Brain microvascular endothelial cell (primary cell): ENCODE data around the gene TCF4.

Experiments used
- DNase-seq: peaks from one replicate; pipeline ENCODE4 v3.0.0-alpha.2; 2020
- H3K27ac ChIP-seq: fragments of 250-450 bp; sonication (Bioruptor Pico); 2 replicates; pipeline ENCODE4 v1.5.1; 2020; ENCODE audit warnings: mild to moderate bottlenecking, moderate library complexity
- H3K27me3 ChIP-seq: fragments of 250-450 bp; sonication (Bioruptor Pico); replicated peaks from 2 replicates; pipeline ENCODE4 v1.5.1; 2020; ENCODE audit warnings: mild to moderate bottlenecking
- H3K36me3 ChIP-seq: fragments of 250-450 bp; sonication (Bioruptor Pico); replicated peaks from 2 replicates; pipeline ENCODE4 v1.5.1; 2020; ENCODE audit warnings: mild to moderate bottlenecking
- H3K4me3 ChIP-seq: 2 replicates; pipeline ENCODE4 v1.5.1; 2011; ENCODE audit warnings: low read depth, mild to moderate bottlenecking, control low read depth, low read length, moderate library complexity
- CTCF ChIP-seq: IDR thresholded peaks from 2 replicates; pipeline ENCODE4 v1.5.1; 2011; ENCODE audit warnings: low read depth, mild to moderate bottlenecking, moderate library complexity, low read length, control low read depth, inconsistent platforms; ENCODE audit errors: missing control alignments
- in situ Hi-C: cut with HindIII; loops from 2 replicates; pipeline ENCODE4 v1.10.0; 2017; ENCODE audit warnings: low sequenced_read_pairs, low pct_ligation_motif_present

TCF4 gene

GRCh38 chr18:55233857-55234256, 354.1 kb downstream of the TCF4 start:
- Histone ChIP-seq H3K4me3 (no peak overlapping the region), H3K36me3 (peaks cover 4% of the 10 kb centered on the region), H3K27ac (no peak overlapping the region), H3K27me3 (no peaks in the 10 kb centered on the region)
- in situ Hi-C loops = no loop called here
- peak; percentile 47 for DNase-seq
- TF ChIP-seq CTCF = no peak

- Histone ChIP-seq H3K27me3 (no peaks in the 10 kb centered on the region), H3K27ac (no peak overlapping the region), H3K4me3 (no peak overlapping the region), H3K36me3 (peaks cover 4% of the 10 kb centered on the region)
- in situ Hi-C loops = no loop called here
- DNase-seq = no peak
- TF ChIP-seq CTCF = no peak
Observed at GRCh38 chr18:55232506-55232905, 355.5 kb downstream of the TCF4 start.

- Histone ChIP-seq H3K27ac (no peak overlapping the region), H3K36me3 (peaks cover 4% of the 10 kb centered on the region), H3K27me3 (no peaks in the 10 kb centered on the region), H3K4me3 (no peak overlapping the region)
- in situ Hi-C loops = no loop called here
- TF ChIP-seq CTCF = no peak
- no peak for DNase-seq
Observed at GRCh38 chr18:55229682-55230081, 358.3 kb downstream of the TCF4 start.

GRCh38 chr18:55228707-55229106, 359.3 kb downstream of the TCF4 start:
- peaks cover 2% of the 10 kb centered on the region for H3K36me3 ChIP-seq
- no peak overlapping the region for H3K27ac ChIP-seq
- DNase-seq = no peak
- TF ChIP-seq CTCF = no peak
- no peaks in the 10 kb centered on the region for H3K27me3 ChIP-seq
- in situ Hi-C loops = no loop called here
- no peak overlapping the region for H3K4me3 ChIP-seq

- no peak for DNase-seq
- no peak overlapping the region for H3K27ac ChIP-seq
- no peak for TF ChIP-seq CTCF
- no peaks in the 10 kb centered on the region for H3K27me3 ChIP-seq
- no peaks in the 10 kb centered on the region for H3K36me3 ChIP-seq
- in situ Hi-C loops = no loop called here
- no peak overlapping the region for H3K4me3 ChIP-seq
Observed at GRCh38 chr18:55228191-55228590, 359.8 kb downstream of the TCF4 start.

- in situ Hi-C loops = no loop called here
- no peak overlapping the region for H3K27ac ChIP-seq
- H3K36me3 ChIP-seq = no peaks in the 10 kb centered on the region
- H3K4me3 ChIP-seq = no peak overlapping the region
- no peaks in the 10 kb centered on the region for H3K27me3 ChIP-seq
- TF ChIP-seq CTCF = no peak
- DNase-seq = no peak
Observed at GRCh38 chr18:55227771-55228170, 360.2 kb downstream of the TCF4 start.
